Measurements from ENCODE around the gene GPR18.
"Not testable (repeated sequence)": the region's sequence is repeated elsewhere in the genome, so short reads cannot be mapped to it uniquely, and the experiment has no call there.

GPR18 gene

GRCh38 chr13:99265162-99265800 lies 7.1 kb upstream of the GPR18 start:
- no peak for DNase-seq

- DNase-seq = no peak
Observed at GRCh38 chr13:99264051-99264450, 5.9 kb upstream of the GPR18 start.

- no peak for DNase-seq
Observed at GRCh38 chr13:99263126-99263785, 5.1 kb upstream of the GPR18 start.

GRCh38 chr13:99261059-99261458 lies 2.9 kb upstream of the GPR18 start:
- DNase-seq = no peak

GRCh38 chr13:99260216-99260615 lies 2.0 kb upstream of the GPR18 start:
- DNase-seq = no peak

- DNase-seq = peak; percentile 43
Observed at GRCh38 chr13:99258946-99259345, 767 bp upstream of the GPR18 start.

GRCh38 chr13:99257291-99257690 lies 888 bp downstream of the GPR18 start:
- no peak for DNase-seq

- no peak for DNase-seq
Observed at GRCh38 chr13:99256709-99257108, 1.5 kb downstream of the GPR18 start.

GRCh38 chr13:99256283-99256682 lies 1.9 kb downstream of the GPR18 start:
- no peak for DNase-seq

GRCh38 chr13:99255271-99255670 lies 2.9 kb downstream of the GPR18 start:
- no peak for DNase-seq

GRCh38 chr13:99254830-99255229 lies 3.3 kb downstream of the GPR18 start:
- DNase-seq = no peak

- DNase-seq = no peak
Observed at GRCh38 chr13:99251921-99252320, 6.3 kb downstream of the GPR18 start.

GRCh38 chr13:99250982-99251825 lies 7.0 kb downstream of the GPR18 start:
- DNase-seq = no peak

- not testable (repeated sequence) for DNase-seq
Observed at GRCh38 chr13:99249606-99250005, 8.6 kb downstream of the GPR18 start.

GRCh38 chr13:99249178-99249577 lies 9.0 kb downstream of the GPR18 start:
- not testable (repeated sequence) for DNase-seq

GRCh38 chr13:99246100-99246499 lies 12.1 kb downstream of the GPR18 start:
- DNase-seq = no peak

GRCh38 chr13:99237981-99238662 lies 20.1 kb downstream of the GPR18 start:
- peak; percentile 55 for DNase-seq

GRCh38 chr13:99231721-99232120 lies 26.5 kb downstream of the GPR18 start:
- DNase-seq = no peak

GRCh38 chr13:99230991-99231390 lies 27.2 kb downstream of the GPR18 start:
- DNase-seq = no peak

GRCh38 chr13:99230588-99230987 lies 27.6 kb downstream of the GPR18 start:
- DNase-seq = not testable (repeated sequence)

GRCh38 chr13:99228737-99229691 lies 29.2 kb downstream of the GPR18 start:
- DNase-seq = no peak
